ENCODE results near the gene GLMP.

DNA sequence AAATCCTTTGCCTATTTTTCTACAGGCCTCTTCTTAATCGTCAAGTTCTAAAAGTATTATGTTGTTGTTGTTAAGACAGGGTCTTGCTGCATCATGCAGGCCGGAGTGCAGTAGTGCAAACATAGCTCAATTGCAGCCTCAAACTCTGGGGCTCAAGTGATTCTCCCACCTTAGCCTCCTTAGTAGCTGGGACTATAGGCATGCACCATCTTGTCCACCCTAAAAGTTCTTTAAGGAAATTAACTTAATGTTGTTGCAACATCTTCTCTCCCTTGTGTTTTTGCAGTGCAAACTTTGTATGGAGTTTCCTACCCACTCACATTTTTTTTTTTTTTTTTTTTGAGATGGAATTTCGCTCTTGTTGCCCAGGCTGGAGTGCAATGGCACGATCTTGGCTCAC is 7.8 kb upstream of the GLMP start:
- TF ChIP-seq, protein P1, sequence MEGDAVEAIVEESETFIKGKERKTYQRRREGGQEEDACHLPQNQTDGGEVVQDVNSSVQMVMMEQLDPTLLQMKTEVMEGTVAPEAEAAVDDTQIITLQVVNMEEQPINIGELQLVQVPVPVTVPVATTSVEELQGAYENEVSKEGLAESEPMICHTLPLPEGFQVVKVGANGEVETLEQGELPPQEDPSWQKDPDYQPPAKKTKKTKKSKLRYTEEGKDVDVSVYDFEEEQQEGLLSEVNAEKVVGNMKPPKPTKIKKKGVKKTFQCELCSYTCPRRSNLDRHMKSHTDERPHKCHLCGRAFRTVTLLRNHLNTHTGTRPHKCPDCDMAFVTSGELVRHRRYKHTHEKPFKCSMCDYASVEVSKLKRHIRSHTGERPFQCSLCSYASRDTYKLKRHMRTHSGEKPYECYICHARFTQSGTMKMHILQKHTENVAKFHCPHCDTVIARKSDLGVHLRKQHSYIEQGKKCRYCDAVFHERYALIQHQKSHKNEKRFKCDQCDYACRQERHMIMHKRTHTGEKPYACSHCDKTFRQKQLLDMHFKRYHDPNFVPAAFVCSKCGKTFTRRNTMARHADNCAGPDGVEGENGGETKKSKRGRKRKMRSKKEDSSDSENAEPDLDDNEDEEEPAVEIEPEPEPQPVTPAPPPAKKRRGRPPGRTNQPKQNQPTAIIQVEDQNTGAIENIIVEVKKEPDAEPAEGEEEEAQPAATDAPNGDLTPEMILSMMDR (IDR thresholded peaks at IDR 0.05) = no peak
- TF ChIP-seq ZFX (IDR thresholded peaks at IDR 0.05; ENCODE audit: borderline replicate concordance) = no peak
